SK-N-SH treated with all-trans-retinoic acid at 6 μM for 48 hours (cell line): ENCODE measurements around the gene TMEM131L.

Experiments used
- ARNTL ChIP-seq: fragments of 450-650 bp; formaldehyde crosslinking; IDR thresholded peaks from 2 replicates; pipeline ENCODE4 v1.5.0; 2020; ENCODE audit warnings: low read depth, mild to moderate bottlenecking, moderate library complexity, borderline replicate concordance
- ZNF8 ChIP-seq: fragments of 450-650 bp; formaldehyde crosslinking; IDR thresholded peaks from 2 replicates; pipeline ENCODE4 v1.5.0; 2020; ENCODE audit warnings: mild to moderate bottlenecking, moderate library complexity

- TF ChIP-seq ARNTL (CRISPR knock-in tag), result no peak
- no peak for TF ChIP-seq ZNF8 (CRISPR knock-in tag)
These were observed 202.5 kb downstream of the TMEM131L start for GRCh38 chr4:153668647-153669046.
